GM13976 (cell line): ENCODE results near the gene CLASP1.

ENCODE experiments used
- DNase-seq: peaks from one replicate; pipeline ENCODE4 v3.0.0; 2012; ENCODE audit warnings: low spot score
- CTCF ChIP-seq: IDR thresholded peaks from 2 replicates; pipeline ENCODE4 v1.5.1; 2012; ENCODE audit warnings: borderline replicate concordance, mild to moderate bottlenecking; ENCODE audit not compliant: insufficient read depth; ENCODE audit errors: extremely low read depth, missing control alignments, control extremely low read depth
- in situ Hi-C: fragments of 300-500 bp; cut with MboI; formaldehyde crosslinking; loops from one replicate; pipeline ENCODE4 v1.12.0; 2022; ENCODE audit warnings: low sequenced_read_pairs, mixed read lengths, inconsistent platforms; ENCODE audit not compliant: unreplicated experiment

The CLASP1 gene

GRCh38 chr2:121365061-121365460 is 284.2 kb downstream of the CLASP1 start:
- in situ Hi-C loops = no loop called here
- no peak for TF ChIP-seq CTCF

GRCh38 chr2:121363632-121364420 is 285.4 kb downstream of the CLASP1 start:
- TF ChIP-seq CTCF = no peak
- no peak for DNase-seq
- in situ Hi-C loops = no loop called here

More at GRCh38 chr2:121365061-121365460, 284.2 kb downstream of the CLASP1 start:
- DNase-seq = no peak

GRCh38 chr2:121362774-121363173 is 286.5 kb downstream of the CLASP1 start:
- no peak for DNase-seq
- no peak for TF ChIP-seq CTCF
- in situ Hi-C loops = no loop called here

GRCh38 chr2:121362226-121362625 is 287.0 kb downstream of the CLASP1 start:
- no peak for DNase-seq
- no peak for TF ChIP-seq CTCF
- in situ Hi-C loops = no loop called here

- in situ Hi-C loops = no loop called here
- no peak for DNase-seq
- TF ChIP-seq CTCF = no peak
Measured at GRCh38 chr2:121360566-121361300, 288.5 kb downstream of the CLASP1 start.

GRCh38 chr2:121359716-121360565 is 289.3 kb downstream of the CLASP1 start:
- in situ Hi-C loops = no loop called here
- DNase-seq = no peak
- TF ChIP-seq CTCF = no peak
